K562 (cell line): Measurements from ENCODE around the gene SESN2. TPM values are rescaled to one million over a fixed set of nuclear protein-coding genes. Genes with fewer than 3 reads are reported as not detected.

Experiments
- ARID1B ChIP-seq: fragments of 450-650 bp; IDR thresholded peaks from 2 replicates; pipeline ENCODE4 v1.6.1; 2016; ENCODE audit warnings: antibody characterized with exemption, mild to moderate bottlenecking, inconsistent platforms
- ARID2 ChIP-seq: fragments of 450-650 bp; IDR thresholded peaks from 2 replicates; pipeline ENCODE4 v1.6.1; 2017; ENCODE audit warnings: antibody characterized with exemption, mild to moderate bottlenecking
- FOXK2 ChIP-seq, 2 experiments: fragments of 450-650 bp; IDR thresholded peaks in 1 of 2; conservative IDR thresholded peaks in 1 of 2; 2 replicates each; pipeline ENCODE4 v1.6.1; 2016; ENCODE audit warnings: low read depth in 2 of 2, mild to moderate bottlenecking in 1 of 2
- GATAD2A ChIP-seq: fragments of 450-650 bp; IDR thresholded peaks from 2 replicates; pipeline ENCODE4 v1.6.1; 2017
- HDAC8 ChIP-seq: fragments of 450-650 bp; IDR thresholded peaks from 2 replicates; pipeline ENCODE4 v1.6.1; 2016; ENCODE audit warnings: mild to moderate bottlenecking, missing genetic modification characterization, moderate library complexity, missing compliant biosample characterization
- MXI1 ChIP-seq: IDR thresholded peaks from 2 replicates; pipeline ENCODE4 v1.6.1; 2011; ENCODE audit warnings: low read depth, mild to moderate bottlenecking, improper control_type of control experiment, low read length
- NCOA6 ChIP-seq: fragments of 450-650 bp; IDR thresholded peaks from 2 replicates; pipeline ENCODE4 v1.6.1; 2017; ENCODE audit warnings: mild to moderate bottlenecking
- PHF20 ChIP-seq: fragments of 450-650 bp; IDR thresholded peaks from 2 replicates; pipeline ENCODE4 v1.6.1; 2018; ENCODE audit not compliant: partially characterized antibody
- RAD21 ChIP-seq, 2 experiments: fragments of 250-450 bp in 1 of 2; fragments of 450-650 bp in 1 of 2; sonication (Bioruptor Pico) in 1 of 2; formaldehyde crosslinking in 1 of 2; IDR thresholded peaks in 1 of 2; conservative IDR thresholded peaks in 1 of 2; 2 replicates each; pipeline versions ENCODE4 v1.4.0 to v1.8.0; 2020 to 2022; ENCODE audit warnings: mild to moderate bottlenecking in 2 of 2, moderate library complexity in 1 of 2
- SNIP1 ChIP-seq: fragments of 450-650 bp; IDR thresholded peaks from 2 replicates; pipeline ENCODE4 v1.7.1; 2017; ENCODE audit warnings: low read depth, mild to moderate bottlenecking
- SP2 ChIP-seq: IDR thresholded peaks from 2 replicates; pipeline ENCODE4 v1.6.1; 2011; ENCODE audit warnings: mild to moderate bottlenecking, low read depth, low read length, moderate library complexity; ENCODE audit not compliant: poor library complexity, severe bottlenecking; ENCODE audit errors: extremely low read depth
- ZBTB17 ChIP-seq: fragments of 450-650 bp; formaldehyde crosslinking; IDR thresholded peaks from 2 replicates; pipeline ENCODE4 v1.4.0; 2020; ENCODE audit warnings: mild to moderate bottlenecking
- ZBTB43 ChIP-seq: sonication (generic); formaldehyde crosslinking; IDR thresholded peaks from 2 replicates; pipeline ENCODE4 v1.8.0; 2023; ENCODE audit warnings: mild to moderate bottlenecking, missing genetic modification reagents
- ZNF212 ChIP-seq: fragments of 450-650 bp; formaldehyde crosslinking; IDR thresholded peaks from 2 replicates; pipeline ENCODE4 v1.4.0; 2020; ENCODE audit warnings: mild to moderate bottlenecking
- ZNF347 ChIP-seq: fragments of 450-650 bp; formaldehyde crosslinking; IDR thresholded peaks from 2 replicates; pipeline ENCODE4 v1.4.0; 2020; ENCODE audit warnings: low read depth, mild to moderate bottlenecking, moderate library complexity
- polyA plus RNA-seq, 8 experiments: library from polyadenylated mRNA; depleted of rRNA in 4 of 8; stranded (reverse) in 5 of 8; unstranded in 3 of 8; fragments of >200 nt; fragmentation: Nextera tagmentation in 2 of 8; fragmentation: Illumina TruSeq in 1 of 8; extraction: Ambion mirVana in 2 of 8; extraction: Trizol in 1 of 8; gene quantifications; 2 replicates each; pipeline versions ENCODE4 v1.2.1 to v1.2.3, GENCODE V29; 2011 to 2014; ENCODE audit warnings: inconsistent platforms in 1 of 8, missing spikeins in 1 of 8
- total RNA-seq, 7 experiments: library from RNA; depleted of rRNA in 6 of 7; stranded (reverse); fragments of >200 nt in 6 of 7; fragmentation: Illumina TruSeq in 2 of 7; extraction: Trizol in 2 of 7; gene quantifications; 2 replicates each; pipeline versions ENCODE4 v1.2.1 to v1.2.3, GENCODE V29; 2011 to 2021; ENCODE audit warnings: low replicate concordance in 1 of 7
- TF ChIP-seq, protein P1 (sequence below): fragments of 450-650 bp; formaldehyde crosslinking; IDR thresholded peaks from 2 replicates; pipeline ENCODE4 v1.4.0; 2020; ENCODE audit warnings: mild to moderate bottlenecking, mixed read lengths
- TF ChIP-seq, protein P2 (sequence below): fragments of 250-450 bp; sonication (Bioruptor Pico); IDR thresholded peaks from 2 replicates; pipeline ENCODE4 v1.5.0; 2021; ENCODE audit warnings: mild to moderate bottlenecking, moderate library complexity
- TF ChIP-seq, protein P3 (sequence below): fragments of 250-450 bp; sonication (Bioruptor Pico); IDR thresholded peaks from 2 replicates; pipeline ENCODE4 v1.5.0; 2021; ENCODE audit warnings: mild to moderate bottlenecking, borderline replicate concordance

Gene SESN2
- total and polyA plus RNA-seq, 9 of the 15 experiments (the other 6 are each of a cell fraction or from before 2014, with no cell fraction given): 3.7 to 71.3 (median 16.8) TPM

DNA sequence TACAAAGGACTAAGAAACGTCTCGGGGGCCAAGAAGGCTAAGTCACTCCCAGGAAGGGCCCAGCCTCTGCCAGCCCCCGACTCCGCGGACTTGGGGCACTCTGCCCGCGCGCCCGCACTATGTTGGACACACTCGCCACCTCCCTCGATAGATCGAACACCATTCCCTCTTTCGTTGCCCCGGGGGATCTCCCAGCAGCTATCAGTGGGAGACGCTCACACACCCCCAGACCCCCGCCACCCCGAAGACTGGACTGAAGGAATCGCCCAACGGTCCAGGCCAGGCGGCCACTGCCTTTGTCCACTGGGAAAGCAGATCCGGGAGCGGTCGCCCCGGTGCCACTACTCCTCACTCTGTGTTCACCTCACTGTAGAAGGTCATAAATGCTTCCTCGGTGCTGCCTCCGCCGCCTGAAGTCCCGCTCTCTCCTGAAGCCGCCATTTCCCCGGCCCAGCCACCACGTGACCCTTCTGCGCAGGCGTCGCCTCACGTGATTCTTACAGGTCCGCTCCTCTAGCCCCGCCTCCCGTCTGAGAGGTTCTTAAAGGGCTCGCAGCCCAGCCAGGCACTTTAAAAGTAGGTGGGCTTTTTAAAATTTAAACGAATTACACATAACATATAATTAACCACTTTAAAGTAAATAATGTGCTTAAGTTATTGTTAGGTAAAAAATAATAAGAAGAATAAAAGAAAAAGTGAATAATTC is 26.6 kb upstream of the SESN2 start, which contains the start of gene DNAJC8 (continued):
- TF ChIP-seq ZBTB43 (CRISPR knock-in tag): peak; percentile 77; the same call in 1 of the 2 replicates
- no peak for TF ChIP-seq ZBTB17 (CRISPR knock-in tag)
- TF ChIP-seq NCOA6: no peak
- TF ChIP-seq GATAD2A: no peak
- TF ChIP-seq, protein P1, sequence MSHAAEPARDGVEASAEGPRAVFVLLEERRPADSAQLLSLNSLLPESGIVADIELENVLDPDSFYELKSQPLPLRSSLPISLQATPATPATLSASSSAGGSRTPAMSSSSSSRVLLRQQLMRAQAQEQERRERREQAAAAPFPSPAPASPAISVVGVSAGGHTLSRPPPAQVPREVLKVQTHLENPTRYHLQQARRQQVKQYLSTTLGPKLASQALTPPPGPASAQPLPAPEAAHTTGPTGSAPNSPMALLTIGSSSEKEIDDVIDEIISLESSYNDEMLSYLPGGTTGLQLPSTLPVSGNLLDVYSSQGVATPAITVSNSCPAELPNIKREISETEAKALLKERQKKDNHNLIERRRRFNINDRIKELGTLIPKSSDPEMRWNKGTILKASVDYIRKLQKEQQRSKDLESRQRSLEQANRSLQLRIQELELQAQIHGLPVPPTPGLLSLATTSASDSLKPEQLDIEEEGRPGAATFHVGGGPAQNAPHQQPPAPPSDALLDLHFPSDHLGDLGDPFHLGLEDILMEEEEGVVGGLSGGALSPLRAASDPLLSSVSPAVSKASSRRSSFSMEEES: peak; percentile 99
- TF ChIP-seq, protein P2, sequence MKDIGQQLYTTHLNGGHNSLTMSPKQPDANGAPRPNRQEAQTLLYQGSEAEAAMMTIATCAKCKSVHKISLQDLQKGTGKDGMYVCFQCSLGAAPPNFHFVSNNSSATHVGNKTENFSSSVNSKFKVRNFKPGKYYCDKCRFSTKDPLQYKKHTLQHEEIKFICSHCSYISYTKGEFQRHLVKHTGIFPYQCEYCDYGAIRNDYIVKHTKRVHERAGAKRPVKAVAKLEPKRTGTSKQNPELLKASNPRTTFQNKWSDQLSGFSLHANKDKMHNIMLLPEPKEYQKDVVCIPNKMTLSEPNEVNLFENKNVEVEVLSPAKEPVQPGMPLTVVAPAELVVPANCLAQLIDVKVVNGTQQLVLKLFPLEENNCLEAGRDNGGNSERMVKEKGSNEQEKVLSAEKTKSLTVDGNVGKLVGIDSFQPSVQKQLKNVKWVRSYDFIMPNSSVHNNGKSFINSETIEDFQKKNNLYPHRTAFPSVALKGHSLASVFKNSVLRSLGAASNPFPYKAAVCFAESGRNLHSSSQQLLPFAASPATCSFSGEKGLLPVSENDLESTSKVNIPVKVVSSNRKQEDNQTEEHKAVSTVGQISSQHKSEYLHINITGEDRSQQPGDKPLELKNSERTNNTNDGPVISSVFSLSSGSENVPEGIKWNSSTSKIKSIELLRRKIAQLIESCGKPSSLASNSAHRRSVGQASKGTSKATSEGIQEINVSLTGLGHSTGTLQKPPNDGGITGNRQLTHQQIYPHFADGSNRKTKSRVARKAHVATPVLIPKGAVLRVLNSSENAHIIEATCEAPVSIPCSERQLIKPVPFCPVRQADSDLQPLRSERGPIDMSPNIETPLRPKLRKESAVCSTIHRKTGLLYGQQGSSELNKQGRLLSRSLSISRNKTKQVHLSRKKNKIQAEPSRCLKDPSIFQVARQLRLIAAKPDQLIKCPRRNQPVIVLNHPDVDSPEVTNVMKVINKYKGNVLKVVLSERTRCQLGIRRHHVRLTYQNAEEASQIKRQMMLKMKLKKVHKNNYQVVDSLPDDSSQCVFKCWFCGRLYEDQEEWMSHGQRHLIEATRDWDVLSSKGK: no peak
- peak; percentile 92 for TF ChIP-seq PHF20
- TF ChIP-seq RAD21 (CRISPR knock-in tag; conservative IDR thresholded peaks at IDR 0.05 in 1 of 2, IDR thresholded peaks at IDR 0.05 in 1 of 2): no peak
- TF ChIP-seq MXI1: no peak
- peak in 1 of 2 experiments; percentile 88; a peak in 2 of 4 replicates for TF ChIP-seq FOXK2 (conservative IDR thresholded peaks at IDR 0.05 in 1 of 2, IDR thresholded peaks at IDR 0.05 in 1 of 2; ENCODE audit: low read depth in 2 of 2)
- TF ChIP-seq SP2: no peak
- TF ChIP-seq, protein P3, sequence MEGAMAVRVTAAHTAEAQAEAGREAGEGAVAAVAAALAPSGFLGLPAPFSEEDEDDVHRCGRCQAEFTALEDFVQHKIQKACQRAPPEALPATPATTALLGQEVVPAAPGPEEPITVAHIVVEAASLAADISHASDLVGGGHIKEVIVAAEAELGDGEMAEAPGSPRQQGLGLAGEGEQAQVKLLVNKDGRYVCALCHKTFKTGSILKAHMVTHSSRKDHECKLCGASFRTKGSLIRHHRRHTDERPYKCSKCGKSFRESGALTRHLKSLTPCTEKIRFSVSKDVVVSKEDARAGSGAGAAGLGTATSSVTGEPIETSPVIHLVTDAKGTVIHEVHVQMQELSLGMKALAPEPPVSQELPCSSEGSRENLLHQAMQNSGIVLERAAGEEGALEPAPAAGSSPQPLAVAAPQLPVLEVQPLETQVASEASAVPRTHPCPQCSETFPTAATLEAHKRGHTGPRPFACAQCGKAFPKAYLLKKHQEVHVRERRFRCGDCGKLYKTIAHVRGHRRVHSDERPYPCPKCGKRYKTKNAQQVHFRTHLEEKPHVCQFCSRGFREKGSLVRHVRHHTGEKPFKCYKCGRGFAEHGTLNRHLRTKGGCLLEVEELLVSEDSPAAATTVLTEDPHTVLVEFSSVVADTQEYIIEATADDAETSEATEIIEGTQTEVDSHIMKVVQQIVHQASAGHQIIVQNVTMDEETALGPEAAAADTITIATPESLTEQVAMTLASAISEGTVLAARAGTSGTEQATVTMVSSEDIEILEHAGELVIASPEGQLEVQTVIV (CRISPR knock-in tag): no peak
- TF ChIP-seq ZNF347 (CRISPR knock-in tag): no peak
- TF ChIP-seq ZNF212: no peak
- TF ChIP-seq SNIP1: no peak
- 0 out of 2 replicates have a peak, but pooled peaks have one; percentile 1 for TF ChIP-seq ARID2
- TF ChIP-seq HDAC8 (tag): no peak; the same call in 1 of the 2 replicates
- TF ChIP-seq ARID1B: peak; percentile 14; the same call in 1 of the 2 replicates
